GM18867 (cell line): ENCODE measurements around the gene NRXN2.

Experiments
- ATAC-seq: cut with Tn5 transposase; IDR thresholded peaks from one replicate; pipeline ENCODE4 v1.9.1; 2021; ENCODE audit warnings: mild to moderate bottlenecking, moderate library complexity; ENCODE audit not compliant: unreplicated experiment

NRXN2 gene

GRCh38 chr11:64654439-64654838 is 68.6 kb downstream of the NRXN2 start:
- ATAC-seq, result no peak

- ATAC-seq, result no peak
Measured at GRCh38 chr11:64653388-64653973, 69.5 kb downstream of the NRXN2 start.

- ATAC-seq, result no peak
Measured at GRCh38 chr11:64652586-64653387, 70.2 kb downstream of the NRXN2 start.

- ATAC-seq, result no peak
Measured at GRCh38 chr11:64650923-64651523, 72.0 kb downstream of the NRXN2 start.

GRCh38 chr11:64649291-64649697 is 73.7 kb downstream of the NRXN2 start:
- no peak for ATAC-seq

- no peak for ATAC-seq
Measured at GRCh38 chr11:64648551-64648950, 74.4 kb downstream of the NRXN2 start.

- ATAC-seq, result no peak
Measured at GRCh38 chr11:64647019-64647779, 75.8 kb downstream of the NRXN2 start.

- no peak for ATAC-seq
Measured at GRCh38 chr11:64644647-64645275, 78.2 kb downstream of the NRXN2 start.

- ATAC-seq, result no peak
Measured at GRCh38 chr11:64643920-64644646, 78.9 kb downstream of the NRXN2 start.

GRCh38 chr11:64643256-64643881 is 79.6 kb downstream of the NRXN2 start:
- no peak for ATAC-seq

GRCh38 chr11:64642871-64643255 is 80.1 kb downstream of the NRXN2 start:
- no peak for ATAC-seq

GRCh38 chr11:64642418-64642735 is 80.6 kb downstream of the NRXN2 start:
- no peak for ATAC-seq

- ATAC-seq, result no peak
Measured at GRCh38 chr11:64641596-64642417, 81.2 kb downstream of the NRXN2 start.

GRCh38 chr11:64639885-64640284 is 83.1 kb downstream of the NRXN2 start:
- no peak for ATAC-seq

- ATAC-seq, result no peak
Measured at GRCh38 chr11:64638829-64639228, 84.2 kb downstream of the NRXN2 start.

GRCh38 chr11:64638018-64638665 is 84.9 kb downstream of the NRXN2 start:
- no peak for ATAC-seq

GRCh38 chr11:64637334-64638017 is 85.5 kb downstream of the NRXN2 start:
- ATAC-seq, result no peak

- ATAC-seq, result no peak
Measured at GRCh38 chr11:64633555-64634159, 89.3 kb downstream of the NRXN2 start.
